ENCODE results near the gene SPINT3. TPM values are rescaled to one million over a fixed set of nuclear protein-coding genes. Genes with fewer than 3 reads are reported as not detected.

The SPINT3 gene
- total and polyA plus RNA-seq, 7 donors, result not detected

GRCh38 chr20:45550765-45551164, 35.3 kb upstream of the SPINT3 start:
- Histone ChIP-seq H3K4me1 (no peaks in the 10 kb centered on the region), H3K4me3 (no peak overlapping the region), H3K36me3 (no peaks in the 10 kb centered on the region), H3K9me3 (no peaks in the 10 kb centered on the region), H3K27ac (no peak overlapping the region), H3K27me3 (no peaks in the 10 kb centered on the region)
- TF ChIP-seq POLR2AphosphoS5 (IDR thresholded peaks at IDR 0.05) (no peak), EP300 (IDR thresholded peaks at IDR 0.05) (no peak)
- intact Hi-C loops (cut with DNase I), result no loop called here
- no peak for DNase-seq

DNA sequence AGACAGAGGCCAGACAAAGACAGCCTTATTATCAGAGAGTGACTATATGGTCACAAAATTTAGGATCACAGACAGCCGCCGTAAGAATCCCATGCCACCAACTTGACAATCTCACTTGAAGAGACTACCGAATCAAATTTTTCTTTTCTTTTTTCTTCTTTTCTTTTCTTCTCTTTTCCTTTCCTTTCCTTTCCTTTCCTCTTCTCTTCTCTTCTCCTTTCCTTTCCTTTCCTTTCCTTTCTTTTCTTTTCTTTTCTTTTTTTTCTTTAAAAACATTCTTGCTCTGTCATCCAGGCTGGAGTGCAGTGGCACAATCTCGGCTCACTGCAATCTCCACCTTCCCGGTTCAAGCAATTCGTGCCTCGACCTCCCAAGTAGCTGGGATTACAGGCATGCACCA, 33.0 kb upstream of the SPINT3 start:
- intact Hi-C loops (cut with DNase I), result no loop called here
- Histone ChIP-seq H3K9me3 (no peaks in the 10 kb centered on the region), H3K4me3 (no peak overlapping the region), H3K36me3 (no peaks in the 10 kb centered on the region), H3K27me3 (no peaks in the 10 kb centered on the region), H3K4me1 (no peaks in the 10 kb centered on the region), H3K27ac (no peak overlapping the region)
- 84 to 91% methylated on average over 7 of the region's 7 CpGs for WGBS, 2 donors
- TF ChIP-seq CTCF (IDR thresholded peaks at IDR 0.05), result no peak
- no peak for TF ChIP-seq POLR2AphosphoS5 (IDR thresholded peaks at IDR 0.05)
- no peak for TF ChIP-seq POLR2A (IDR thresholded peaks at IDR 0.05)
- no peak for TF ChIP-seq EP300 (IDR thresholded peaks at IDR 0.05)
- DNase-seq, result no peak

- TF ChIP-seq POLR2A (IDR thresholded peaks at IDR 0.05), result no peak
- no peak for TF ChIP-seq CTCF (IDR thresholded peaks at IDR 0.05)
- no peak for TF ChIP-seq EP300 (IDR thresholded peaks at IDR 0.05)
- TF ChIP-seq POLR2AphosphoS5 (IDR thresholded peaks at IDR 0.05), result no peak
- no peak for DNase-seq
- H3K27ac ChIP-seq, result no peak within 1 kb of the TSS
- intact Hi-C loops (cut with DNase I), result no loop called here
- H3K27me3 ChIP-seq, result no peaks in the 10 kb centered on the region
- H3K9me3 ChIP-seq, result no peaks in the 10 kb centered on the region
- no peak within 1 kb of the TSS for H3K4me3 ChIP-seq
- no peaks in the 10 kb centered on the region for H3K36me3 ChIP-seq
- WGBS, 2 donors, result 87 to 90% methylated on average over 6 of the region's 6 CpGs
- no peaks in the 10 kb centered on the region for H3K4me1 ChIP-seq
Measured at GRCh38 chr20:45547206-45547770, 31.9 kb upstream of the SPINT3 start, which contains the start of gene EPPIN. EPPIN (minus strand) TSS chr20:45547401; CDS start chr20:45547357, 44 bp downstream.

- TF ChIP-seq POLR2A (IDR thresholded peaks at IDR 0.05) (no peak), POLR2AphosphoS5 (IDR thresholded peaks at IDR 0.05) (no peak), CTCF (IDR thresholded peaks at IDR 0.05) (peak in 2 of 4 experiments; percentile 22 to 27), EP300 (IDR thresholded peaks at IDR 0.05) (no peak)
- 23 to 24% methylated on average over 5 of the region's 5 CpGs for WGBS, 2 donors
- intact Hi-C loops (cut with DNase I), result loop anchor here (1.0 kb wide), 1 partner anchor 225 kb away; no protein-coding TSS in a partner anchor
Measured at GRCh38 chr20:45545754-45546453, 30.5 kb upstream of the SPINT3 start.

GRCh38 chr20:45545351-45545750, 29.9 kb upstream of the SPINT3 start:
- Histone ChIP-seq H3K4me3 (no peak overlapping the region), H3K36me3 (no peaks in the 10 kb centered on the region), H3K4me1 (no peaks in the 10 kb centered on the region), H3K27me3 (no peaks in the 10 kb centered on the region), H3K27ac (no peak overlapping the region), H3K9me3 (no peaks in the 10 kb centered on the region)
- TF ChIP-seq EP300 (IDR thresholded peaks at IDR 0.05) (no peak), POLR2AphosphoS5 (IDR thresholded peaks at IDR 0.05) (no peak), CTCF (IDR thresholded peaks at IDR 0.05) (no peak), POLR2A (IDR thresholded peaks at IDR 0.05) (no peak)
- intact Hi-C loops (cut with DNase I), result no loop called here
- WGBS, 2 donors, result 78 to 85% methylated on average over 3 of the region's 3 CpGs
- DNase-seq, result no peak

More at GRCh38 chr20:45545754-45546453, 30.5 kb upstream of the SPINT3 start:
- Histone ChIP-seq H3K27me3 (no peaks in the 10 kb centered on the region), H3K36me3 (no peaks in the 10 kb centered on the region), H3K9me3 (no peaks in the 10 kb centered on the region), H3K4me3 (no peak overlapping the region), H3K4me1 (no peaks in the 10 kb centered on the region), H3K27ac (no peak overlapping the region)
- no peak for DNase-seq
